HG03066 (cell line): ENCODE data around the gene KIAA1614.

Source experiments
- ATAC-seq: cut with Tn5 transposase; IDR thresholded peaks from one replicate; pipeline ENCODE4 v1.9.1; 2021; ENCODE audit warnings: low read depth; ENCODE audit not compliant: unreplicated experiment

The KIAA1614 gene

GRCh38 chr1:180907313-180908055 is 5.2 kb upstream of the KIAA1614 start:
- ATAC-seq = no peak

GRCh38 chr1:180908074-180908765 is 4.5 kb upstream of the KIAA1614 start:
- no peak for ATAC-seq

GRCh38 chr1:180909005-180909414 is 3.7 kb upstream of the KIAA1614 start:
- ATAC-seq = peak; percentile 42

GRCh38 chr1:180909462-180909976 is 3.2 kb upstream of the KIAA1614 start:
- peak; percentile 48 for ATAC-seq

- ATAC-seq = no peak
Observed at GRCh38 chr1:180911640-180912191, 981 bp upstream of the KIAA1614 start.

- no peak for ATAC-seq
Observed at GRCh38 chr1:180912211-180912800, 391 bp upstream of the KIAA1614 start.

GRCh38 chr1:180915426-180915965 is 2.8 kb downstream of the KIAA1614 start:
- ATAC-seq = no peak

GRCh38 chr1:180916012-180916770 is 3.5 kb downstream of the KIAA1614 start:
- no peak for ATAC-seq

- no peak for ATAC-seq
Observed at GRCh38 chr1:180916771-180917170, 4.1 kb downstream of the KIAA1614 start.

GRCh38 chr1:180917306-180918065 is 4.8 kb downstream of the KIAA1614 start:
- ATAC-seq = no peak

GRCh38 chr1:180918519-180918918 is 5.8 kb downstream of the KIAA1614 start:
- ATAC-seq = no peak

- no peak for ATAC-seq
Observed at GRCh38 chr1:180919183-180919700, 6.5 kb downstream of the KIAA1614 start.

GRCh38 chr1:180920193-180920592 is 7.5 kb downstream of the KIAA1614 start:
- no peak for ATAC-seq

- no peak for ATAC-seq
Observed at GRCh38 chr1:180920702-180921101, 8.0 kb downstream of the KIAA1614 start.

GRCh38 chr1:180921386-180921785 is 8.7 kb downstream of the KIAA1614 start:
- ATAC-seq = no peak

GRCh38 chr1:180921891-180922630 is 9.4 kb downstream of the KIAA1614 start:
- no peak for ATAC-seq

- no peak for ATAC-seq
Observed at GRCh38 chr1:180922631-180923015, 9.9 kb downstream of the KIAA1614 start.

- ATAC-seq = no peak
Observed at GRCh38 chr1:180923021-180923841, 10.5 kb downstream of the KIAA1614 start.
